Keratinocyte (primary cell): ENCODE data around the gene PPARGC1A. TPM values are rescaled to one million over a fixed set of nuclear protein-coding genes. Genes with fewer than 3 reads are reported as not detected.

Experiments used
- DNase-seq: peaks from one replicate; pipeline ENCODE4 v3.0.0-alpha.2; 2011; ENCODE audit warnings: low read depth, missing footprints, low spot score
- FAIRE-seq: peaks from 2 replicates; lab custom pipeline; 2011; peaks lifted over from hg19 to GRCh38; lab: Jason Lieb, UNC
- H2AFZ ChIP-seq: 2 replicates; pipeline ENCODE4 v1.6.0; 2012; ENCODE audit warnings: low read length, control low read depth, inconsistent platforms; ENCODE audit not compliant: control insufficient read depth
- H3K27ac ChIP-seq: 2 replicates; pipeline ENCODE4 v1.5.1; 2011; ENCODE audit warnings: low read length; ENCODE audit not compliant: control insufficient read depth, insufficient read depth
- H3K27me3 ChIP-seq: 3 replicates; pipeline ENCODE4 v1.6.0; 2011; ENCODE audit warnings: low read length; ENCODE audit not compliant: control insufficient read depth, insufficient read depth; ENCODE audit errors: extremely low read depth
- H3K36me3 ChIP-seq, 2 experiments: 2 replicates in 1 of 2; 3 replicates in 1 of 2; pipeline ENCODE4 v1.5.1; 2011; ENCODE audit warnings: low read length in 2 of 2, mild to moderate bottlenecking in 1 of 2; ENCODE audit not compliant: control insufficient read depth in 2 of 2, insufficient read depth in 2 of 2; ENCODE audit errors: extremely low read depth in 1 of 2
- H3K4me1 ChIP-seq: 3 replicates; pipeline ENCODE4 v1.5.1; 2011; ENCODE audit warnings: low read length; ENCODE audit not compliant: control insufficient read depth, insufficient read depth; ENCODE audit errors: extremely low read depth
- H3K4me2 ChIP-seq: 3 replicates; pipeline ENCODE4 v1.6.0; 2011; ENCODE audit warnings: low read depth, low read length; ENCODE audit not compliant: control insufficient read depth, insufficient read depth; ENCODE audit errors: extremely low read depth
- H3K4me3 ChIP-seq, 3 experiments: fragments of 200-600 bp in 1 of 3; sonication (generic) in 1 of 3; 2 replicates in 2 of 3; 3 replicates in 1 of 3; pipeline ENCODE4 v1.5.1; 2011 to 2016; ENCODE audit warnings: low read length in 3 of 3, mild to moderate bottlenecking in 3 of 3, control low read depth in 2 of 3, inconsistent platforms in 1 of 3, low read depth in 1 of 3, mixed read lengths in 1 of 3, mixed run types in 1 of 3, moderate library complexity in 1 of 3; ENCODE audit not compliant: control insufficient read depth in 2 of 3, insufficient read depth in 2 of 3; ENCODE audit errors: extremely low read depth in 1 of 3
- H3K79me2 ChIP-seq: 2 replicates; pipeline ENCODE4 v1.6.0; 2012; ENCODE audit warnings: low read length; ENCODE audit not compliant: control insufficient read depth, insufficient read depth
- H3K9ac ChIP-seq: 3 replicates; pipeline ENCODE4 v1.6.0; 2011; ENCODE audit warnings: low read length; ENCODE audit not compliant: control insufficient read depth, insufficient read depth; ENCODE audit errors: extremely low read depth
- H3K9me1 ChIP-seq: 3 replicates; pipeline ENCODE4 v1.6.0; 2011; ENCODE audit warnings: low read length; ENCODE audit not compliant: control insufficient read depth, insufficient read depth; ENCODE audit errors: extremely low read depth
- H3K9me3 ChIP-seq: 2 replicates; pipeline ENCODE4 v1.5.1; 2012; ENCODE audit warnings: low read depth, low read length; ENCODE audit not compliant: control insufficient read depth
- H4K20me1 ChIP-seq: 3 replicates; pipeline ENCODE4 v1.6.0; 2011; ENCODE audit warnings: low read length; ENCODE audit not compliant: control insufficient read depth, insufficient read depth; ENCODE audit errors: extremely low read depth
- CTCF ChIP-seq, 3 experiments: IDR thresholded peaks in 1 of 3; conservative IDR thresholded peaks in 1 of 3; optimal IDR thresholded peaks in 1 of 3; 2 replicates in 2 of 3; 3 replicates in 1 of 3; pipeline versions ENCODE3 to v1.5.1; 2011; ENCODE audit warnings: low read length in 3 of 3, mild to moderate bottlenecking in 3 of 3, moderate library complexity in 2 of 3, control low read depth in 1 of 3, inconsistent platforms in 1 of 3; ENCODE audit not compliant: insufficient read depth in 2 of 3; ENCODE audit errors: extremely low read depth in 1 of 3
- EZH2 ChIP-seq: IDR thresholded peaks from one replicate; pipeline ENCODE4 v1.6.1; 2012; ENCODE audit warnings: inconsistent platforms, mild to moderate bottlenecking, low read length, moderate library complexity
- dilution Hi-C: fragments of 300-500 bp; cut with MboI; formaldehyde crosslinking; loops from one replicate; pipeline ENCODE4 v1.7.0; 2020; ENCODE audit warnings: low sequenced_read_pairs; ENCODE audit not compliant: extremely low pct_ligation_motif_present
- polyA plus RNA-seq, 5 experiments: library from polyadenylated mRNA; depleted of rRNA in 3 of 5; stranded (reverse) in 3 of 5; stranded (forward) in 1 of 5; unstranded in 1 of 5; fragments of >200 nt; gene quantifications; 1 replicate in 1 of 5; 2 replicates in 3 of 5; 3 replicates in 1 of 5; pipeline versions ENCODE4 v1.2.1 to v1.2.3, GENCODE V29; 2011 to 2012; ENCODE audit warnings: missing spikeins in 2 of 5, low read depth in 1 of 5, low replicate concordance in 1 of 5

Gene PPARGC1A
- polyA plus RNA-seq, 1 donor (not counting 4 experiments of a cell fraction or from before 2014, with no cell fraction given): 0.18 TPM

GRCh38 chr4:23906839-23907238 is 17.0 kb upstream of the PPARGC1A start:
- Histone ChIP-seq H3K9ac (no peak overlapping the region), H3K36me3 (no peaks in the 10 kb centered on the region), H2AFZ (no peak overlapping the region)

GRCh38 chr4:23904639-23905071 is 14.8 kb upstream of the PPARGC1A start:
- FAIRE-seq (peak; percentile 26), DNase-seq (no peak)
- TF ChIP-seq EZH2: no peak
- peak in 1 of 3 experiments; percentile 8 for TF ChIP-seq CTCF (optimal IDR thresholded peaks at IDR 0.05 in 1 of 3, IDR thresholded peaks at IDR 0.05 in 1 of 3, conservative IDR thresholded peaks at IDR 0.05 in 1 of 3; ENCODE audit: extremely low read depth in 1 of 3, insufficient read depth in 2 of 3, low read length in 3 of 3)
- Histone ChIP-seq H3K27ac (no peak overlapping the region), H3K9me3 (no peaks in the 10 kb centered on the region), H2AFZ (peak overlapping the region; percentile 68), H3K79me2 (no peaks in the 10 kb centered on the region), H3K36me3 (no peaks in the 10 kb centered on the region), H4K20me1 (no peaks in the 10 kb centered on the region), H3K4me3 (no peak overlapping the region), H3K9ac (no peak overlapping the region), H3K4me1 (peaks cover 8% of the 10 kb centered on the region), H3K9me1 (no peaks in the 10 kb centered on the region), H3K4me2 (peak overlapping the region; percentile 34), H3K27me3 (no peaks in the 10 kb centered on the region)
- dilution Hi-C loops: no loop called here

More at GRCh38 chr4:23906839-23907238, 17.0 kb upstream of the PPARGC1A start:
- Histone ChIP-seq H3K9me1 (no peaks in the 10 kb centered on the region), H3K9me3 (no peaks in the 10 kb centered on the region), H3K4me1 (peaks cover 8% of the 10 kb centered on the region), H3K4me3 (no peak overlapping the region), H4K20me1 (no peaks in the 10 kb centered on the region), H3K27me3 (no peaks in the 10 kb centered on the region), H3K27ac (no peak overlapping the region), H3K79me2 (no peaks in the 10 kb centered on the region), H3K4me2 (no peak overlapping the region)
- DNase-seq (no peak), FAIRE-seq (no peak)
- dilution Hi-C loops: no loop called here
- TF ChIP-seq CTCF (optimal IDR thresholded peaks at IDR 0.05 in 1 of 3, IDR thresholded peaks at IDR 0.05 in 1 of 3, conservative IDR thresholded peaks at IDR 0.05 in 1 of 3; ENCODE audit: extremely low read depth in 1 of 3, insufficient read depth in 2 of 3, low read length in 3 of 3) (no peak), EZH2 (no peak)
